ENCODE data around the gene TMEM140. TPM values are rescaled to one million over a fixed set of nuclear protein-coding genes. Genes with fewer than 3 reads are reported as not detected.

TMEM140 gene
- total and polyA plus RNA-seq, 9 of the 15 experiments (the other 6 are each of a cell fraction or from before 2014, with no cell fraction given) = 0.03 to 0.82 (median 0.23) TPM

DNA sequence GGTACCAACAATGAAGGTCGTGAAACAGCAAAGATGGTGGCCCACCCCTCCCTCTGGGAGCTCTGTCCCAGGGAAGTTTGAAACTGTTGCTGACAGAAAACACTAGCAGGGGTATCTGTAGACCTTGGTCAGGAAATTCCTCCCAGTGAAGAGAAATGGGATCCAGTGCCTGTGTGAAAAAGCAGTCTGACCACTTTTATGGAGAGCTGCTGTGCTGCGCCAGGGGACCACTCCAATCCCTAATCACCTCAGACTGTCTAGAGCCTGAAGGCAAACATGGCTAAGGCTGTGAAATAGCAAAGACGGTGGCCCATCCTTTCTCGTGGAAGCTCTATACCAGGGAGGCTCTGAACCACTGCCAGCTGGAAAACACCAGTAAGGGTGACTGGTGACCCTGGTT is 38.3 kb upstream of the TMEM140 start:
- ATAC-seq (no peak), DNase-seq (ENCODE audit: extremely low read depth in 1 of 4, low spot score in 3 of 4) (no peak), FAIRE-seq (no peak)
- no peak overlapping the region for H3K4me3 ChIP-seq
- no peaks in the 10 kb centered on the region for H4K20me1 ChIP-seq (replicated peaks; ENCODE audit: control insufficient read depth, insufficient read depth, low read length)
- in situ Hi-C loops (cut with MboI) = no loop called here
- no peaks in the 10 kb centered on the region for H3K9me3 ChIP-seq (replicated peaks; ENCODE audit: control insufficient read depth, insufficient read depth, low read depth, low read length)
- H3K79me2 ChIP-seq (ENCODE audit: control insufficient read depth, insufficient read depth, low read length) = no peaks in the 10 kb centered on the region
- H3K4me2 ChIP-seq (ENCODE audit: insufficient read depth, low read length) = no peak overlapping the region
- H3K36me3 ChIP-seq (ENCODE audit: control insufficient read depth, insufficient read depth, low read length) = no peaks in the 10 kb centered on the region
- H3K4me1 ChIP-seq (replicated peaks in 1 of 2; ENCODE audit: control insufficient read depth in 2 of 2, insufficient read depth in 2 of 2, low read length in 2 of 2) = no peaks in the 10 kb centered on the region
- H3K9me1 ChIP-seq (ENCODE audit: control insufficient read depth, insufficient read depth, low read length) = no peaks in the 10 kb centered on the region
- ChIA-PET CTCF (ENCODE audit: low intra/inter-chr PET ratio) (no interaction called here), POLR2A (interaction anchor here (0.8 to 1.2 kb wide), 2 partner anchors 19 to 110 kb away, joined by 3 read pairs; no protein-coding TSS in a partner anchor)
- no peak overlapping the region for H3K9ac ChIP-seq (ENCODE audit: insufficient read depth in 1 of 2, low read depth in 2 of 2, low read length in 2 of 2)
- WGBS (ENCODE audit: insufficient coverage, low coverage, missing lambda C conversion rate) = 3% methylated on average over 4 of the region's 4 CpGs
- BruUV-seq (replicated peaks) = no TSS peak
- H2AFZ ChIP-seq (ENCODE audit: low read depth, low read length) = no peak overlapping the region
- no peak overlapping the region for H3K27ac ChIP-seq (ENCODE audit: extremely low read depth, low read depth, low read length)
- peaks cover 0 to 13% of the 10 kb centered on the region in 2 experiments; a peak in 3 of 5 replicates for H3K27me3 ChIP-seq (ENCODE audit: control insufficient read depth in 2 of 2, insufficient read depth in 2 of 2, low read length in 2 of 2)
- intact Hi-C loops (cut with micrococcal nuclease) = no loop called here
- TF ChIP-seq, protein P1, sequence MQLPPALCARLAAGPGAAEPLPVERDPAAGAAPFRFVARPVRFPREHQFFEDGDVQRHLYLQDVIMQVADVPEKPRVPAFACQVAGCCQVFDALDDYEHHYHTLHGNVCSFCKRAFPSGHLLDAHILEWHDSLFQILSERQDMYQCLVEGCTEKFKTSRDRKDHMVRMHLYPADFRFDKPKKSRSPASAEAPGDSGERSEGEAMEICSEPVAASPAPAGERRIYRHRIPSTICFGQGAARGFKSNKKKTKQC (CRISPR knock-in tag; IDR thresholded peaks at IDR 0.05) = no peak
- no peak for TF ChIP-seq LCOR (CRISPR knock-in tag; IDR thresholded peaks at IDR 0.05)
- TF ChIP-seq, protein P2, sequence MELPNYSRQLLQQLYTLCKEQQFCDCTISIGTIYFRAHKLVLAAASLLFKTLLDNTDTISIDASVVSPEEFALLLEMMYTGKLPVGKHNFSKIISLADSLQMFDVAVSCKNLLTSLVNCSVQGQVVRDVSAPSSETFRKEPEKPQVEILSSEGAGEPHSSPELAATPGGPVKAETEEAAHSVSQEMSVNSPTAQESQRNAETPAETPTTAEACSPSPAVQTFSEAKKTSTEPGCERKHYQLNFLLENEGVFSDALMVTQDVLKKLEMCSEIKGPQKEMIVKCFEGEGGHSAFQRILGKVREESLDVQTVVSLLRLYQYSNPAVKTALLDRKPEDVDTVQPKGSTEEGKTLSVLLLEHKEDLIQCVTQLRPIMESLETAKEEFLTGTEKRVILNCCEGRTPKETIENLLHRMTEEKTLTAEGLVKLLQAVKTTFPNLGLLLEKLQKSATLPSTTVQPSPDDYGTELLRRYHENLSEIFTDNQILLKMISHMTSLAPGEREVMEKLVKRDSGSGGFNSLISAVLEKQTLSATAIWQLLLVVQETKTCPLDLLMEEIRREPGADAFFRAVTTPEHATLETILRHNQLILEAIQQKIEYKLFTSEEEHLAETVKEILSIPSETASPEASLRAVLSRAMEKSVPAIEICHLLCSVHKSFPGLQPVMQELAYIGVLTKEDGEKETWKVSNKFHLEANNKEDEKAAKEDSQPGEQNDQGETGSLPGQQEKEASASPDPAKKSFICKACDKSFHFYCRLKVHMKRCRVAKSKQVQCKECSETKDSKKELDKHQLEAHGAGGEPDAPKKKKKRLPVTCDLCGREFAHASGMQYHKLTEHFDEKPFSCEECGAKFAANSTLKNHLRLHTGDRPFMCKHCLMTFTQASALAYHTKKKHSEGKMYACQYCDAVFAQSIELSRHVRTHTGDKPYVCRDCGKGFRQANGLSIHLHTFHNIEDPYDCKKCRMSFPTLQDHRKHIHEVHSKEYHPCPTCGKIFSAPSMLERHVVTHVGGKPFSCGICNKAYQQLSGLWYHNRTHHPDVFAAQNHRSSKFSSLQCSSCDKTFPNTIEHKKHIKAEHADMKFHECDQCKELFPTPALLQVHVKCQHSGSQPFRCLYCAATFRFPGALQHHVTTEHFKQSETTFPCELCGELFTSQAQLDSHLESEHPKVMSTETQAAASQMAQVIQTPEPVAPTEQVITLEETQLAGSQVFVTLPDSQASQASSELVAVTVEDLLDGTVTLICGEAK (IDR thresholded peaks at IDR 0.05) = no peak
- TF ChIP-seq, protein P2 (CRISPR knock-in tag; IDR thresholded peaks at IDR 0.05) = no peak
- no peak for TF ChIP-seq CC2D1A (IDR thresholded peaks at IDR 0.05)
- TF ChIP-seq, protein P3, sequence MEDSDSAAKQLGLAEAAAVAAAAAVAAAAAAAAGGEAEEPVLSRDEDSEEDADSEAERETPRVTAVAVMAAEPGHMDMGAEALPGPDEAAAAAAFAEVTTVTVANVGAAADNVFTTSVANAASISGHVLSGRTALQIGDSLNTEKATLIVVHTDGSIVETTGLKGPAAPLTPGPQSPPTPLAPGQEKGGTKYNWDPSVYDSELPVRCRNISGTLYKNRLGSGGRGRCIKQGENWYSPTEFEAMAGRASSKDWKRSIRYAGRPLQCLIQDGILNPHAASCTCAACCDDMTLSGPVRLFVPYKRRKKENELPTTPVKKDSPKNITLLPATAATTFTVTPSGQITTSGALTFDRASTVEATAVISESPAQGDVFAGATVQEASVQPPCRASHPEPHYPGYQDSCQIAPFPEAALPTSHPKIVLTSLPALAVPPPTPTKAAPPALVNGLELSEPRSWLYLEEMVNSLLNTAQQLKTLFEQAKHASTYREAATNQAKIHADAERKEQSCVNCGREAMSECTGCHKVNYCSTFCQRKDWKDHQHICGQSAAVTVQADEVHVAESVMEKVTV (CRISPR knock-in tag; IDR thresholded peaks at IDR 0.05) = no peak
- no peak for TF ChIP-seq TARDBP (IDR thresholded peaks at IDR 0.05)
- no peak for TF ChIP-seq MIER1 (IDR thresholded peaks at IDR 0.05; ENCODE audit: low read depth)

Measured in K562 (cell line).